ENCODE results near the gene B4GALNT4. TPM values are rescaled to one million over a fixed set of nuclear protein-coding genes. Genes with fewer than 3 reads are reported as not detected.

The B4GALNT4 gene
- total and polyA plus RNA-seq, 2 of the 13 experiments (the other 11 are each of a cell fraction or from before 2014, with no cell fraction given), result 30.5 to 50.1 TPM

DNA sequence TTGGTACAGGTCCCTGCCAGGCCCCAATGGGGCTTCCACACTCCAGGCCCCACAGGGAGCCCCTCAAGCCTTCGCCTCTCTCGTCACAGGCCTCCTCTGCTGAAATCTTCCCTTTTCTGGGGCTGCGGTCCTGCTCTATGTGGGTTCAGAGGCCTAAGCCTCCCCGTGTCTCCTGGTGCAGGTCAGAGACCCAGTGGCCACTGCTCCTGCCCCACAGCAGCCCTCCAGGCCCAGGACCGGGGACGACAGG lies 42.8 kb upstream of the B4GALNT4 start:
- Histone ChIP-seq H3K79me2 (ENCODE audit: insufficient read depth, low read length) (no peaks in the 10 kb centered on the region), H3K27me3 (ENCODE audit: control insufficient read depth in 1 of 2, insufficient read depth in 2 of 2, low read length in 2 of 2) (no peaks in the 10 kb centered on the region), H3K4me1 (ENCODE audit: insufficient read depth, low read length) (peaks cover 64% of the 10 kb centered on the region), H2AFZ (ENCODE audit: low read length) (no peak overlapping the region), H3K27ac (ENCODE audit: extremely low read length, insufficient read depth, low read length) (peak overlapping the region; percentile 49), H4K20me1 (ENCODE audit: insufficient read depth, low read length) (no peaks in the 10 kb centered on the region), H3K4me3 (replicated peaks in 1 of 3; ENCODE audit: insufficient read depth in 1 of 3, low read depth in 2 of 3, low read length in 3 of 3) (no peak overlapping the region), H3K4me2 (ENCODE audit: low read depth, low read length) (peak overlapping the region; percentile 90), H3K36me3 (replicated peaks in 1 of 2; ENCODE audit: control insufficient read depth in 1 of 2, insufficient read depth in 2 of 2, low read length in 2 of 2) (no peaks in the 10 kb centered on the region), H3K9me3 (ENCODE audit: low read length) (no peaks in the 10 kb centered on the region), H3K9ac (ENCODE audit: insufficient read depth, low read depth, low read length) (peak overlapping the region; percentile 36; the same call in 1 of the 2 replicates)
- BruUV-seq (replicated peaks), result no TSS peak
- DNase-seq (ENCODE audit: low spot score) (no peak), FAIRE-seq (no peak), ATAC-seq (peak; percentile 24)
- CTCF ChIA-PET (ENCODE audit: low intra/inter-chr PET ratio, low total read pairs), result no interaction called here
- POLR2A ChIA-PET, result interaction anchor here (0.6 to 6.1 kb wide), 4 partner anchors 10 to 126 kb away, joined by 3 to 85 read pairs (median 6); partner anchors contain the start of gene IFITM1
- in situ Hi-C loops (cut with HindIII; ENCODE audit: extremely low pct_ligation_motif_present, low pct_unique_long_range_greater_than_20kb), result no loop called here
- TF ChIP-seq, protein P1, sequence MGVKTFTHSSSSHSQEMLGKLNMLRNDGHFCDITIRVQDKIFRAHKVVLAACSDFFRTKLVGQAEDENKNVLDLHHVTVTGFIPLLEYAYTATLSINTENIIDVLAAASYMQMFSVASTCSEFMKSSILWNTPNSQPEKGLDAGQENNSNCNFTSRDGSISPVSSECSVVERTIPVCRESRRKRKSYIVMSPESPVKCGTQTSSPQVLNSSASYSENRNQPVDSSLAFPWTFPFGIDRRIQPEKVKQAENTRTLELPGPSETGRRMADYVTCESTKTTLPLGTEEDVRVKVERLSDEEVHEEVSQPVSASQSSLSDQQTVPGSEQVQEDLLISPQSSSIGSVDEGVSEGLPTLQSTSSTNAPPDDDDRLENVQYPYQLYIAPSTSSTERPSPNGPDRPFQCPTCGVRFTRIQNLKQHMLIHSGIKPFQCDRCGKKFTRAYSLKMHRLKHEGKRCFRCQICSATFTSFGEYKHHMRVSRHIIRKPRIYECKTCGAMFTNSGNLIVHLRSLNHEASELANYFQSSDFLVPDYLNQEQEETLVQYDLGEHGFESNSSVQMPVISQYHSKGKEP (CRISPR knock-in tag; IDR thresholded peaks at IDR 0.05), result no peak
- TF ChIP-seq NFKB2 (CRISPR knock-in tag; IDR thresholded peaks at IDR 0.05; ENCODE audit: borderline replicate concordance), result 0 out of 2 replicates have a peak, but pooled peaks have one; percentile 22
- TF ChIP-seq BRD4 (CRISPR knock-in tag; IDR thresholded peaks at IDR 0.05), result 0 out of 2 replicates have a peak, but pooled peaks have one; percentile 50
- TF ChIP-seq NRL (CRISPR knock-in tag; IDR thresholded peaks at IDR 0.05; ENCODE audit: borderline replicate concordance), result 0 out of 2 replicates have a peak, but pooled peaks have one; percentile 7
- TF ChIP-seq, protein P2, sequence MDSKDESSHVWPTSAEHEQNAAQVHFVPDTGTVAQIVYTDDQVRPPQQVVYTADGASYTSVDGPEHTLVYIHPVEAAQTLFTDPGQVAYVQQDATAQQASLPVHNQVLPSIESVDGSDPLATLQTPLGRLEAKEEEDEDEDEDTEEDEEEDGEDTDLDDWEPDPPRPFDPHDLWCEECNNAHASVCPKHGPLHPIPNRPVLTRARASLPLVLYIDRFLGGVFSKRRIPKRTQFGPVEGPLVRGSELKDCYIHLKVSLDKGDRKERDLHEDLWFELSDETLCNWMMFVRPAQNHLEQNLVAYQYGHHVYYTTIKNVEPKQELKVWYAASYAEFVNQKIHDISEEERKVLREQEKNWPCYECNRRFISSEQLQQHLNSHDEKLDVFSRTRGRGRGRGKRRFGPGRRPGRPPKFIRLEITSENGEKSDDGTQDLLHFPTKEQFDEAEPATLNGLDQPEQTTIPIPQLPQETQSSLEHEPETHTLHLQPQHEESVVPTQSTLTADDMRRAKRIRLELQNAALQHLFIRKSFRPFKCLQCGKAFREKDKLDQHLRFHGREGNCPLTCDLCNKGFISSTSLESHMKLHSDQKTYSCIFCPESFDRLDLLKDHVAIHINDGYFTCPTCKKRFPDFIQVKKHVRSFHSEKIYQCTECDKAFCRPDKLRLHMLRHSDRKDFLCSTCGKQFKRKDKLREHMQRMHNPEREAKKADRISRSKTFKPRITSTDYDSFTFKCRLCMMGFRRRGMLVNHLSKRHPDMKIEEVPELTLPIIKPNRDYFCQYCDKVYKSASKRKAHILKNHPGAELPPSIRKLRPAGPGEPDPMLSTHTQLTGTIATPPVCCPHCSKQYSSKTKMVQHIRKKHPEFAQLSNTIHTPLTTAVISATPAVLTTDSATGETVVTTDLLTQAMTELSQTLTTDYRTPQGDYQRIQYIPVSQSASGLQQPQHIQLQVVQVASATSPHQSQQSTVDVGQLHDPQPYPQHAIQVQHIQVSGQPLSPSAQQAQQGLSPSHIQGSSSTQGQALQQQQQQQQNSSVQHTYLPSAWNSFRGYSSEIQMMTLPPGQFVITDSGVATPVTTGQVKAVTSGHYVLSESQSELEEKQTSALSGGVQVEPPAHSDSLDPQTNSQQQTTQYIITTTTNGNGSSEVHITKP (CRISPR knock-in tag; IDR thresholded peaks at IDR 0.05; ENCODE audit: low read depth), result no peak
- TF ChIP-seq XRCC5 (optimal IDR thresholded peaks at IDR 0.05; ENCODE audit: low read length), result no peak
- 80% methylated on average over 4 of the region's 6 CpGs for WGBS (ENCODE audit: low lambda C conversion rate)
- intact Hi-C loops (cut with micrococcal nuclease; ENCODE audit: unreplicated experiment), result no loop called here
